OCI-LY1 (cell line): Measurements from ENCODE around the gene HYPK.
"Not testable (repeated sequence)": the region's sequence is repeated elsewhere in the genome, so short reads cannot be mapped to it uniquely, and the experiment has no call there.

ENCODE experiments used
- H2AFZ ChIP-seq: fragments of 200-600 bp; sonication (generic), shearing (Covaris generic); 2 replicates; pipeline ENCODE4 v1.6.0; 2014; ENCODE audit warnings: antibody characterized with exemption, mild to moderate bottlenecking, low read length
- H3F3A ChIP-seq: fragments of 200-600 bp; sonication (generic), shearing (Covaris generic); 2 replicates; pipeline ENCODE4 v1.6.0; 2014; ENCODE audit warnings: mild to moderate bottlenecking, antibody characterized with exemption, low read length, moderate library complexity; ENCODE audit not compliant: insufficient read depth
- H3K27ac ChIP-seq: fragments of 200-600 bp; sonication (generic); 2 replicates; pipeline ENCODE4 v1.5.1; 2014; ENCODE audit warnings: low read length, mixed run types, mild to moderate bottlenecking, low read depth; ENCODE audit not compliant: poor library complexity, severe bottlenecking
- H3K27me3 ChIP-seq: fragments of 200-600 bp; sonication (generic); 2 replicates; pipeline ENCODE4 v1.6.0; 2014; ENCODE audit warnings: antibody characterized with exemption, mild to moderate bottlenecking, low read length, moderate library complexity; ENCODE audit not compliant: insufficient read depth
- H3K36me3 ChIP-seq: fragments of 200-600 bp; sonication (generic); 2 replicates; pipeline ENCODE4 v1.6.1; 2014; ENCODE audit warnings: mild to moderate bottlenecking, antibody characterized with exemption, low read length, moderate library complexity, mixed read lengths; ENCODE audit not compliant: insufficient read depth
- H3K4me1 ChIP-seq: fragments of 200-600 bp; sonication (generic); 2 replicates; pipeline ENCODE4 v1.5.1; 2014; ENCODE audit warnings: mild to moderate bottlenecking, low read length, moderate library complexity; ENCODE audit not compliant: insufficient read depth, severe bottlenecking
- H3K4me2 ChIP-seq: fragments of 200-600 bp; sonication (generic), shearing (Covaris generic); 2 replicates; pipeline ENCODE4 v1.6.1; 2014; ENCODE audit warnings: low read length
- H3K4me3 ChIP-seq: fragments of 200-600 bp; sonication (generic); 2 replicates; pipeline ENCODE4 v1.5.1; 2014; ENCODE audit warnings: low read length, low read depth, mild to moderate bottlenecking, mixed read lengths; ENCODE audit not compliant: poor library complexity, severe bottlenecking
- H3K79me2 ChIP-seq: fragments of 200-600 bp; shearing (Covaris generic); 2 replicates; pipeline ENCODE4 v1.6.1; 2016; ENCODE audit warnings: mixed run types, low read length, mixed read lengths; ENCODE audit not compliant: insufficient read depth
- H3K9ac ChIP-seq: fragments of 200-600 bp; sonication (generic), shearing (Covaris generic); 2 replicates; pipeline ENCODE4 v1.6.1; 2014; ENCODE audit warnings: mild to moderate bottlenecking, low read length, mixed read lengths
- H3K9me2 ChIP-seq: fragments of 200-600 bp; sonication (generic), shearing (Covaris generic); 2 replicates; pipeline ENCODE4 v1.6.1; 2014; ENCODE audit warnings: low read depth, mild to moderate bottlenecking, low read length, mixed read lengths
- H3K9me3 ChIP-seq: fragments of 200-600 bp; shearing (Covaris generic); 2 replicates; pipeline ENCODE4 v1.6.1; 2014; ENCODE audit warnings: low read length, mixed read lengths
- H4K20me1 ChIP-seq: fragments of 200-600 bp; sonication (generic), shearing (Covaris generic); 2 replicates; pipeline ENCODE4 v1.6.0; 2016; ENCODE audit warnings: mild to moderate bottlenecking, low read length; ENCODE audit not compliant: insufficient read depth
- CTCF ChIP-seq: fragments of 200-600 bp; sonication (generic), shearing (Covaris generic); IDR thresholded peaks from 2 replicates; pipeline ENCODE4 v1.5.1; 2017; ENCODE audit warnings: mild to moderate bottlenecking, antibody characterized with exemption, low read length, moderate library complexity, mixed read lengths
- EZH2 ChIP-seq: fragments of 200-600 bp; sonication (generic), shearing (Covaris generic); IDR thresholded peaks from 2 replicates; pipeline ENCODE4 v1.8.0; 2017; ENCODE audit warnings: borderline replicate concordance, mixed run types, mild to moderate bottlenecking, antibody characterized with exemption, low read length, moderate library complexity, mixed read lengths

The HYPK gene

GRCh38 chr15:43821505-43821904, 21.1 kb downstream of the HYPK start:
- no peak for TF ChIP-seq CTCF
- TF ChIP-seq EZH2: no peak
- Histone ChIP-seq H3F3A (no peaks in the 10 kb centered on the region), H3K9me2 (no peaks in the 10 kb centered on the region), H3K9me3 (no peaks in the 10 kb centered on the region), H3K4me3 (peak overlapping the region; percentile 54), H3K79me2 (peaks cover 66% of the 10 kb centered on the region), H3K27me3 (no peaks in the 10 kb centered on the region), H4K20me1 (no peaks in the 10 kb centered on the region), H3K9ac (peak overlapping the region; percentile 54), H3K27ac (peak overlapping the region; percentile 50), H3K36me3 (peaks cover 46% of the 10 kb centered on the region), H3K4me2 (peak overlapping the region; percentile 83), H3K4me1 (peaks cover 51% of the 10 kb centered on the region), H2AFZ (no peak overlapping the region)

DNA sequence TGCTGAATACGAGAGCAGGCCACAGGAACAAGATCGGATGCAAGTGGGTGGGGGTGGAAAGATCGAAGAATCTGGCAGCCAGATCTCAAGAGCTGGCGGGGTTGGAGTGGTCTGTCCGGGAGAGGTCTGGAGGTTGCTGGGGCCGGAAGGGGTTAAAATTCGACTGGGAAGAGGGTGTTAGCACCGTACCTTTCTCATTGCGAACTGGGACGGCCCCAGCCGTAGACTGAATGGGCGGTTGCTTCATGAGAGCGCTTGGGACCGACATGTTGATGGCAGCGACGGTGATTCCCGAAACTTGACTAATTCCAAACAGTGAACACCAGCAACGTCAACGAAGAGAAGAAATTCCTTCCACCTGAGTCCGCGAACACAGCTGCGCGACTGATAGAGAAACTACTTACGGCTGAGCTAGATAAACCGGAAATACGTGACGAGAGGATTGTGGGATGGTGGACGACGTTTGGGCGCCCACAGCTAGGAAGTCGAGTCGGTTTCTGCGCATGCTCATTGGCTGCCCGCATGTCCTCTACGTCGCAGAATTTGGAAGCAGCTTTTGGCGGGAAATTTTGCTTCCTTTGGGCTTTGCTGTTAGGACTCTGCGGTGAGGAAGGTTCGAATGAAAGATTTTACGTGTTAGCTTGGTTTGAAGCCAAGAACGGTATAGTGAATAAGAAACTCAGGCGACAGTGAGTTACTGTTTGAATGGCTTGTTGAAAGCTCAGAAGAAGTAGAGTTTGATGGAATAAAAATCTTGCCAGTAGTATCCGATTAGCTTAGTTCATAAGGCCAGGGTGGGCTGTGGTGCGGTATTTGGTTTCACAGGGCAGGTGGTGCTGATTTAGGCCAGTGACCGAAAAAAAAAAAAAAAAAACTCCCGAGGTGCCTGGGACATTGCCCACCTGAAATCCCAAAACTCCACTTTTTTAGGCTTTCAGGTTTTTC, 24.2 kb downstream of the HYPK start, which contains the start of gene MFAP1:
MFAP1 (minus strand) TSS at position 389 of the 945 bp plus-strand sequence; CDS start at position 268, 121 bp downstream.
- H2AFZ ChIP-seq: no peak within 1 kb of the TSS
- H3K9me2 ChIP-seq: no peaks in the 10 kb centered on the region
- peaks cover 74% of the 10 kb centered on the region for H3K79me2 ChIP-seq
- peaks cover 55% of the 10 kb centered on the region for H3K4me1 ChIP-seq
- H3F3A ChIP-seq: no peaks in the 10 kb centered on the region
- H4K20me1 ChIP-seq: no peaks in the 10 kb centered on the region
- TF ChIP-seq CTCF (no peak), EZH2 (no peak)
- H3K4me3 ChIP-seq: peak within 1 kb of the TSS; percentile 98
- H3K27ac ChIP-seq: peak within 1 kb of the TSS; percentile 81
- no peaks in the 10 kb centered on the region for H3K27me3 ChIP-seq
- peak within 1 kb of the TSS; percentile 99 for H3K9ac ChIP-seq
- H3K4me2 ChIP-seq: peak within 1 kb of the TSS; percentile 81
- H3K36me3 ChIP-seq: peaks cover 37% of the 10 kb centered on the region
- H3K9me3 ChIP-seq: no peaks in the 10 kb centered on the region

DNA sequence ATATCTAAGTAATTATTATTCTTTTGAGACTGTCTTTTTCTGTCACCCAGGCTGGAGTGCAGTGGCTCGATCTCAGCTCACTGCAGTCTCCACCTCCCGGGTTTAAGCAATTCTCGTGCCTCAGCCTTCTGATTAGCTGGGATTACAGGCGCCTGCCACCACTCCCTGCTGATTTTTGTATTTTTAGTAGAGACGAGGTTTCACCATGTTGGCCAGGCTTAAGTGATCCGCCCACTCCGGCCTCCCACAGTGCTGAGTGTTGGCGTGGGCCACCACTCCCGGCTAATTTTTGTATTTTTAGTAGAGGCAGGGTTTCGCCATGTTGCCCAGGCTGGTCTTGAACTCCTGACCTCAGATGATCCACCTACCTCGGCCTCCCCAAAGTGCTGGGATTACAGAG, 24.9 kb downstream of the HYPK start:
- H3K4me1 ChIP-seq: peaks cover 63% of the 10 kb centered on the region
- H2AFZ ChIP-seq: not testable (repeated sequence)

More for the DNA sequence above, 24.9 kb downstream of the HYPK start:
- H4K20me1 ChIP-seq, H3K4me3 ChIP-seq, H3F3A ChIP-seq, H3K9me3 ChIP-seq, H3K27me3 ChIP-seq, H3K9me2 ChIP-seq: not testable (repeated sequence)
- H3K27ac ChIP-seq: peak overlapping the region; percentile 81
- peaks cover 38% of the 10 kb centered on the region for H3K36me3 ChIP-seq
- H3K4me2 ChIP-seq: peak overlapping the region; percentile 81; the same call in 1 of the 2 replicates
- H3K79me2 ChIP-seq: peaks cover 74% of the 10 kb centered on the region
- H3K9ac ChIP-seq: peak overlapping the region; percentile 99
